Hippocampal formation (tissue), 2 donors: Measurements from ENCODE around the gene INIP.

Experiments
- DNase-seq, 2 donors: peaks; one replicate each; lab custom pipeline; 2025; lab: John Stamatoyannopoulos, UW

INIP gene

GRCh38 chr9:112670991-112671625, 46.8 kb downstream of the INIP start:
- DNase-seq, result no peak

- no peak for DNase-seq
Measured at GRCh38 chr9:112669326-112669725, 48.6 kb downstream of the INIP start.

- no peak for DNase-seq
Measured at GRCh38 chr9:112665347-112665746, 52.6 kb downstream of the INIP start.

- DNase-seq, result no peak
Measured at GRCh38 chr9:112664531-112664930, 53.4 kb downstream of the INIP start.

GRCh38 chr9:112663681-112664080, 54.2 kb downstream of the INIP start:
- DNase-seq, result no peak

- DNase-seq, result no peak
Measured at GRCh38 chr9:112659906-112660305, 58.0 kb downstream of the INIP start.

GRCh38 chr9:112655668-112656067, 62.2 kb downstream of the INIP start:
- DNase-seq, result no peak

GRCh38 chr9:112654282-112654681, 63.6 kb downstream of the INIP start:
- DNase-seq, result no peak

GRCh38 chr9:112648624-112649023, 69.3 kb downstream of the INIP start:
- no peak for DNase-seq

- no peak for DNase-seq
Measured at GRCh38 chr9:112647596-112647995, 70.3 kb downstream of the INIP start.

- DNase-seq, result no peak
Measured at GRCh38 chr9:112642126-112642525, 75.8 kb downstream of the INIP start.

- DNase-seq, result no peak
Measured at GRCh38 chr9:112640311-112640710, 77.6 kb downstream of the INIP start.
